Astrocyte (in vitro differentiated cells and primary cell): ENCODE results near the gene SLC22A4. TPM values are rescaled to one million over a fixed set of nuclear protein-coding genes. Genes with fewer than 3 reads are reported as not detected.
A peak's percentile ranks its signal among the peaks of the same experiment; 100 is the strongest.

Experiments
- DNase-seq: peaks from one replicate; pipeline ENCODE4 v3.0.0-alpha.2; 2010; ENCODE audit warnings: low read depth
- FAIRE-seq: peaks from 2 replicates; lab custom pipeline; 2011; peaks lifted over from hg19 to GRCh38; lab: Jason Lieb, UNC
- H2AFZ ChIP-seq: 2 replicates; pipeline ENCODE4 v1.6.0; 2012; ENCODE audit warnings: low read depth, low read length, inconsistent platforms
- H3K27ac ChIP-seq: 2 replicates; pipeline ENCODE4 v1.5.1; 2011; ENCODE audit warnings: low read depth, low read length, inconsistent platforms
- H3K27me3 ChIP-seq: 2 replicates; pipeline ENCODE4 v1.6.0; 2011; ENCODE audit warnings: low read length, inconsistent platforms; ENCODE audit not compliant: insufficient read depth
- H3K36me3 ChIP-seq: 2 replicates; pipeline ENCODE4 v1.5.1; 2011; ENCODE audit warnings: low read length, inconsistent platforms; ENCODE audit not compliant: insufficient read depth
- H3K4me1 ChIP-seq: 2 replicates; pipeline ENCODE4 v1.5.1; 2011; ENCODE audit warnings: low read length, inconsistent platforms; ENCODE audit not compliant: insufficient read depth
- H3K4me2 ChIP-seq: 2 replicates; pipeline ENCODE4 v1.6.0; 2012; ENCODE audit warnings: low read length, inconsistent platforms
- H3K4me3 ChIP-seq: 2 replicates; pipeline ENCODE4 v1.5.1; 2011; ENCODE audit warnings: low read depth, mild to moderate bottlenecking, low read length, inconsistent platforms; ENCODE audit not compliant: insufficient read depth
- H3K79me2 ChIP-seq: 2 replicates; pipeline ENCODE4 v1.6.0; 2012; ENCODE audit warnings: mild to moderate bottlenecking, low read length, inconsistent platforms; ENCODE audit not compliant: insufficient read depth
- H3K9ac ChIP-seq: 2 replicates; pipeline ENCODE4 v1.6.0; 2012; ENCODE audit warnings: mild to moderate bottlenecking, low read length, inconsistent platforms
- H3K9me3 ChIP-seq: 2 replicates; pipeline ENCODE4 v1.5.1; 2012; ENCODE audit warnings: low read depth, mild to moderate bottlenecking, low read length, inconsistent platforms; ENCODE audit not compliant: insufficient read depth
- H4K20me1 ChIP-seq: 2 replicates; pipeline ENCODE4 v1.6.0; 2012; ENCODE audit warnings: low read length, inconsistent platforms; ENCODE audit not compliant: insufficient read depth
- H3K27ac Mint-ChIP-seq: one replicate; pipeline ENCODE4 v1.8.0; 2021; ENCODE audit warnings: mild to moderate bottlenecking, mixed read lengths; ENCODE audit not compliant: unreplicated experiment
- H3K27me3 Mint-ChIP-seq: one replicate; pipeline ENCODE4 v1.8.0; 2021; ENCODE audit warnings: low read depth, mixed read lengths; ENCODE audit not compliant: unreplicated experiment
- H3K36me3 Mint-ChIP-seq: one replicate; pipeline ENCODE4 v1.8.0; 2021; ENCODE audit warnings: low read depth, mixed read lengths; ENCODE audit not compliant: unreplicated experiment
- H3K4me1 Mint-ChIP-seq: one replicate; pipeline ENCODE4 v1.8.0; 2021; ENCODE audit warnings: low read depth, mixed read lengths; ENCODE audit not compliant: unreplicated experiment
- H3K4me3 Mint-ChIP-seq: one replicate; pipeline ENCODE4 v1.8.0; 2021; ENCODE audit warnings: mild to moderate bottlenecking, moderate library complexity, mixed read lengths; ENCODE audit not compliant: unreplicated experiment
- H3K9me3 Mint-ChIP-seq: one replicate; pipeline ENCODE4 v1.8.0; 2021; ENCODE audit warnings: mild to moderate bottlenecking, mixed read lengths; ENCODE audit not compliant: unreplicated experiment
- EZH2 ChIP-seq: IDR thresholded peaks from 2 replicates; pipeline ENCODE4 v1.6.1; 2012; ENCODE audit warnings: mild to moderate bottlenecking, low read length, inconsistent platforms; ENCODE audit not compliant: insufficient read depth
- total RNA-seq: library from RNA; stranded (reverse); gene quantifications from 2 replicates; pipeline ENCODE4 v1.2.1, GENCODE V29; 2021
- TF ChIP-seq, protein P1 (sequence below): IDR thresholded peaks from 2 replicates; pipeline ENCODE4 v1.5.1; 2011; ENCODE audit warnings: low read depth, mild to moderate bottlenecking, inconsistent platforms, low read length, moderate library complexity; ENCODE audit not compliant: insufficient read depth

Gene SLC22A4
- total RNA-seq, 1 donor from 2014 or later: 4.5 TPM

- no peaks in the 10 kb centered on the region for H3K4me1 Mint-ChIP-seq
- Histone ChIP-seq H3K36me3 (no peaks in the 10 kb centered on the region), H4K20me1 (peaks cover 6% of the 10 kb centered on the region), H3K9ac (no peak overlapping the region), H3K4me1 (peaks cover 6% of the 10 kb centered on the region), H3K79me2 (no peaks in the 10 kb centered on the region), H3K27me3 (no peaks in the 10 kb centered on the region), H3K4me2 (no peak overlapping the region), H3K4me3 (no peak overlapping the region), H3K9me3 (no peaks in the 10 kb centered on the region), H3K27ac (no peak overlapping the region), H2AFZ (no peak overlapping the region)
- H3K27me3 Mint-ChIP-seq: no peaks in the 10 kb centered on the region
- DNase-seq (no peak), FAIRE-seq (no peak)
- TF ChIP-seq, protein P1, sequence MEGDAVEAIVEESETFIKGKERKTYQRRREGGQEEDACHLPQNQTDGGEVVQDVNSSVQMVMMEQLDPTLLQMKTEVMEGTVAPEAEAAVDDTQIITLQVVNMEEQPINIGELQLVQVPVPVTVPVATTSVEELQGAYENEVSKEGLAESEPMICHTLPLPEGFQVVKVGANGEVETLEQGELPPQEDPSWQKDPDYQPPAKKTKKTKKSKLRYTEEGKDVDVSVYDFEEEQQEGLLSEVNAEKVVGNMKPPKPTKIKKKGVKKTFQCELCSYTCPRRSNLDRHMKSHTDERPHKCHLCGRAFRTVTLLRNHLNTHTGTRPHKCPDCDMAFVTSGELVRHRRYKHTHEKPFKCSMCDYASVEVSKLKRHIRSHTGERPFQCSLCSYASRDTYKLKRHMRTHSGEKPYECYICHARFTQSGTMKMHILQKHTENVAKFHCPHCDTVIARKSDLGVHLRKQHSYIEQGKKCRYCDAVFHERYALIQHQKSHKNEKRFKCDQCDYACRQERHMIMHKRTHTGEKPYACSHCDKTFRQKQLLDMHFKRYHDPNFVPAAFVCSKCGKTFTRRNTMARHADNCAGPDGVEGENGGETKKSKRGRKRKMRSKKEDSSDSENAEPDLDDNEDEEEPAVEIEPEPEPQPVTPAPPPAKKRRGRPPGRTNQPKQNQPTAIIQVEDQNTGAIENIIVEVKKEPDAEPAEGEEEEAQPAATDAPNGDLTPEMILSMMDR: no peak
- TF ChIP-seq EZH2: no peak
- no peak overlapping the region for H3K4me3 Mint-ChIP-seq
- H3K36me3 Mint-ChIP-seq: peaks cover 20% of the 10 kb centered on the region
- no peak overlapping the region for H3K27ac Mint-ChIP-seq
- H3K9me3 Mint-ChIP-seq: peaks cover 5% of the 10 kb centered on the region
Observed at GRCh38 chr5:132310141-132310834, 16.1 kb downstream of the SLC22A4 start.

DNA sequence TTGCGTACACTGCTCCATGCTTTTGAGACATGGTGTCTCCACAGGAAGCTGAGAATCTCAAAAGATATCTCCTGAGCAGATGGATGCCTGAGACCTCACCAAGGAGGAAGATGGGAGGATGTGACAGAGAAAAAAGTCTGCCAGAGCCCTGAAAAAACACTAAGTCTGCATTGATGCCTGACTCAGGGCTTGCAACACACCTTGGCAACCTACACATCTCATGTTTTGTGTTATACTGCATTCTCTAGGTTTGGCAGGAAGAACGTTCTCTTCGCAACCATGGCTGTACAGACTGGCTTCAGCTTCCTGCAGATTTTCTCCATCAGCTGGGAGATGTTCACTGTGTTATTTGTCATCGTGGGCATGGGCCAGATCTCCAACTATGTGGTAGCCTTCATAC is 19.2 kb downstream of the SLC22A4 start:
- no peak overlapping the region for H3K4me3 ChIP-seq
- no peak overlapping the region for H3K9ac ChIP-seq
- H3K27me3 ChIP-seq: no peaks in the 10 kb centered on the region
- TF ChIP-seq, protein P1: no peak
- TF ChIP-seq EZH2: no peak
- no peaks in the 10 kb centered on the region for H3K36me3 ChIP-seq
- FAIRE-seq: no peak
- H3K27ac ChIP-seq: no peak overlapping the region
- Mint-ChIP-seq H3K27ac (no peak overlapping the region), H3K9me3 (peaks cover 2% of the 10 kb centered on the region), H3K4me3 (peak overlapping the region; percentile 40), H3K36me3 (peaks cover 20% of the 10 kb centered on the region), H3K27me3 (no peaks in the 10 kb centered on the region), H3K4me1 (no peaks in the 10 kb centered on the region)
- no peaks in the 10 kb centered on the region for H3K9me3 ChIP-seq
- H2AFZ ChIP-seq: no peak overlapping the region
- no peak for DNase-seq
- H3K4me2 ChIP-seq: no peak overlapping the region
- no peaks in the 10 kb centered on the region for H3K79me2 ChIP-seq
- H3K4me1 ChIP-seq: peaks cover 6% of the 10 kb centered on the region
- peaks cover 9% of the 10 kb centered on the region for H4K20me1 ChIP-seq

- Histone ChIP-seq H4K20me1 (peaks cover 11% of the 10 kb centered on the region), H3K4me1 (peaks cover 11% of the 10 kb centered on the region), H3K27ac (no peak overlapping the region), H2AFZ (no peak overlapping the region), H3K4me2 (no peak overlapping the region), H3K9ac (no peak overlapping the region), H3K27me3 (no peaks in the 10 kb centered on the region), H3K9me3 (no peaks in the 10 kb centered on the region), H3K4me3 (no peak overlapping the region), H3K79me2 (no peaks in the 10 kb centered on the region), H3K36me3 (no peaks in the 10 kb centered on the region)
- H3K27me3 Mint-ChIP-seq: no peaks in the 10 kb centered on the region
- no peak overlapping the region for H3K27ac Mint-ChIP-seq
- no peak overlapping the region for H3K4me3 Mint-ChIP-seq
- DNase-seq: no peak
- no peak for TF ChIP-seq EZH2
- TF ChIP-seq, protein P1: no peak
- FAIRE-seq: no peak
- H3K9me3 Mint-ChIP-seq: peaks cover 2% of the 10 kb centered on the region
- peaks cover 20% of the 10 kb centered on the region for H3K36me3 Mint-ChIP-seq
- no peaks in the 10 kb centered on the region for H3K4me1 Mint-ChIP-seq
Observed at GRCh38 chr5:132313961-132314432, 19.8 kb downstream of the SLC22A4 start.
